GM18505 (cell line): ENCODE measurements around the gene SLC29A2.

Experiments used
- ATAC-seq: cut with Tn5 transposase; IDR thresholded peaks from one replicate; pipeline ENCODE4 v1.9.1; 2021; ENCODE audit not compliant: unreplicated experiment
- POLR2A ChIP-seq: IDR thresholded peaks from 4 replicates; pipeline ENCODE4 v1.6.1; 2011; ENCODE audit warnings: borderline replicate concordance; ENCODE audit not compliant: insufficient read depth, insufficient read length; ENCODE audit errors: extremely low read depth

The SLC29A2 gene, protein sequence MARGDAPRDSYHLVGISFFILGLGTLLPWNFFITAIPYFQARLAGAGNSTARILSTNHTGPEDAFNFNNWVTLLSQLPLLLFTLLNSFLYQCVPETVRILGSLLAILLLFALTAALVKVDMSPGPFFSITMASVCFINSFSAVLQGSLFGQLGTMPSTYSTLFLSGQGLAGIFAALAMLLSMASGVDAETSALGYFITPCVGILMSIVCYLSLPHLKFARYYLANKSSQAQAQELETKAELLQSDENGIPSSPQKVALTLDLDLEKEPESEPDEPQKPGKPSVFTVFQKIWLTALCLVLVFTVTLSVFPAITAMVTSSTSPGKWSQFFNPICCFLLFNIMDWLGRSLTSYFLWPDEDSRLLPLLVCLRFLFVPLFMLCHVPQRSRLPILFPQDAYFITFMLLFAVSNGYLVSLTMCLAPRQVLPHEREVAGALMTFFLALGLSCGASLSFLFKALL

DNA sequence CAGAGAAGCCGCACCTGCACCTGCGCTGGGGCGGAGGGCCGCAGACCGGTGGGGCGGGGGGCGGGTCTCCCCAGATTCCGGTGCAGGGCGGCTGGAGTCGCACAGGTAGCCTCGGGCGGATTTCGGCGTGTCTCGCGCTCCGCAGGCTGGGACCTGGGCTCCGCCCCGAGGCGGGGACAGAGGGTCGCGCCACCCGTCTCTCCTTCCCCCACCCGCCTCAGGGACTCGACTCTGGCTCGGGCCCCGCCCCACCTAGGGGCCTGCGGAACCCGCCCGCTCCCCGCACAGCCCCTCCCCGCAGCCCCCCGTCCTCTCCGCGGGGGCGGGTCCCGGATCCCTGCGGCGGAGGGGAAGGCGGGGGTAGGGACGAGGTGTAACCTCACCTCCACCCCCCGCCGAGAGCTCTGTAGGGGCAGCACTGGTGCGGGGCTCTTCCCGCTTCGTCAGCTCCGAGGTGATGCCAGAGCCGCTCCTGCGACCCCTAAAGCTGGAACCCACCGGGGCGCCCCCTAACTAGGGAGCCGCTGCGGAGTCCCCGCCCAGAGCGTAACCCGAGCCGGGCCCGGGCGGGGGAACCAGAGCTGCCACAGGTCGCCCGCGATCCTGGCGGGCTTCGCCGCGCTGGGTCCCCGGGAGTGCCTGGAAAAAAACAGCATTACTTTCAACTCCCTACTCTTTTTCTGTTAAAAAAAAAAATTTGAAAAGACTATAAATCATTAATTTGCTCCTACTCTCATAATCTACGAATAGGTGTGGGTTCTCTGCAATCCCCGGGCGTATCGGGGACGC lies at the start of gene SLC29A2:
TSS of gene SLC29A2 (minus strand) at position 134 of the 789 bp plus-strand sequence. CDS start 169 bp downstream, outside the sequence.
- peak; percentile 64 for ATAC-seq
- TF ChIP-seq POLR2A, result peak; percentile 46

DNA sequence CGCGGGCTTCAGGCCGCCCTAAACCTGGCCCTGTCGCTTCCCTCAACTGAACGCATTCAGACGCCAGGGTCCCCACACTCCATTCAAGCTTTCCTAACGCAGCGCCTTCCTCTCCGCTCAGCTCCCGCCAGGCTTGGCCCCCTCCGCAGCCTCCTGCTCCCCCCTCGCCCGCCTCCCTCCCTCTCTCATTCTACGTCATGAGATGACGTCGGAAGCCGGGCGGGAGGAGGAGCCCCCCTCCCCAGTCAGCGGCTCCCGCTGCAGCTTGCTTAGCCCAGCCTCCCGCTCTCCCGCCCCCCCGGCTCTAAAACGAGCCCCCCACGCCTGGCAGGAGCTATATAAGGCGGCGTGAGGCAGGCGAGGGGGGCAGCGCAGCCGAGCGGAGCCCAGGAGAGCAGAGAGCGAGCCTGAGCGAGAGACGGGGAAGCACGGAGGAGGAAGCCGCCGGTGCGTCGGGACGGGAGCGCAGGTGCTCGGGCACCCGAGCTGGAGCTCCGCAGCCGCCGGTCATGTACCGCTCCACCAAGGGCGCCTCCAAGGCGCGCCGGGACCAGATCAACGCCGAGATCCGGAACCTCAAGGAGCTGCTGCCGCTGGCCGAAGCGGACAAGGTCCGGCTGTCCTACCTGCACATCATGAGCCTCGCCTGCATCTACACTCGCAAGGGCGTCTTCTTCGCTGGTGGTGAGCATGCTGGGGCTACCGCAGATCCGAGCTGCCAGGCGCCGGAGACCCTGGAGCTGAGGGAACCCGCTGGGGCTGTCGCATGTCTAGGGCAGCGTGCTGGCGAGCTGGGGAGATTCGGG lies 49.3 kb upstream of the SLC29A2 start, which contains the start of gene NPAS4:
TSS of gene NPAS4 (plus strand) at position 365 of the 806 bp plus-strand sequence. CDS start at position 510, 145 bp downstream.
- no peak for TF ChIP-seq POLR2A
- no peak for ATAC-seq

DNA sequence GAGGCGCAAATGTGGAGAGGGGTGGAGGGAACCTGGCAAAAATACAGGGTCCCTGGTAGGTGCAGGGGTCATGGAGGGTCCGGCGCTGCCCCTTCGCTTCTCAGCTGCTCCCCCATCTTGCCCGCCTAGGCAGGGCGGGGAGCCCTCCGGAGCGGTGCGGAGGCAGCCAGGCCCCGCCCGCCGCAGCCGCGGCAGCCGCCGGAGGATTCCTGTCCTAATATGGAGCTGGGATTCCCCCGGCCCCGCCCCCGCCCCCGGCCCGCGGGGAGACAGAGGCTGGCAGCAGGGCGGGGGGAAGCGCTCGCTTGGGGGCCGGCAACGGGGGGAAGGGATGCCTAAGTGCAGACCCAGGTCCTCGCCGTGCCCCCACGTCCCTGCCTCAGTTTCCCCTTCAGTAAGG lies 48.3 kb upstream of the SLC29A2 start:
- no peak for ATAC-seq
- no peak for TF ChIP-seq POLR2A

DNA sequence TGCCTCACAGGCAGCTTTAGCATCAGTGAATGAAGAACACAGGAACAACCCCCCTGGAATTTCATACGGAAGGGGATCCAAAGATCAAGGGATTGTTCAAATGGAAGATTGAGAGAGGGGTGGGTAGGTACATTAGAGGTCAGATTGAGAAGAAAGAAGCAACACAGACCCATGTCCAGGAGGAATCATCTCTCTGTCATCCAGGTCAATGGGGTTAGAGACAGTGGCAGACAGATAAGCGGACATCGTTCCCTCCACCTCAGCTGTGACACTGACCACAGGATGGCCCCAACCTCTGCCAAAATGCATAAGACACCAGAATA lies 47.4 kb upstream of the SLC29A2 start:
- TF ChIP-seq POLR2A, result no peak
- no peak for ATAC-seq

DNA sequence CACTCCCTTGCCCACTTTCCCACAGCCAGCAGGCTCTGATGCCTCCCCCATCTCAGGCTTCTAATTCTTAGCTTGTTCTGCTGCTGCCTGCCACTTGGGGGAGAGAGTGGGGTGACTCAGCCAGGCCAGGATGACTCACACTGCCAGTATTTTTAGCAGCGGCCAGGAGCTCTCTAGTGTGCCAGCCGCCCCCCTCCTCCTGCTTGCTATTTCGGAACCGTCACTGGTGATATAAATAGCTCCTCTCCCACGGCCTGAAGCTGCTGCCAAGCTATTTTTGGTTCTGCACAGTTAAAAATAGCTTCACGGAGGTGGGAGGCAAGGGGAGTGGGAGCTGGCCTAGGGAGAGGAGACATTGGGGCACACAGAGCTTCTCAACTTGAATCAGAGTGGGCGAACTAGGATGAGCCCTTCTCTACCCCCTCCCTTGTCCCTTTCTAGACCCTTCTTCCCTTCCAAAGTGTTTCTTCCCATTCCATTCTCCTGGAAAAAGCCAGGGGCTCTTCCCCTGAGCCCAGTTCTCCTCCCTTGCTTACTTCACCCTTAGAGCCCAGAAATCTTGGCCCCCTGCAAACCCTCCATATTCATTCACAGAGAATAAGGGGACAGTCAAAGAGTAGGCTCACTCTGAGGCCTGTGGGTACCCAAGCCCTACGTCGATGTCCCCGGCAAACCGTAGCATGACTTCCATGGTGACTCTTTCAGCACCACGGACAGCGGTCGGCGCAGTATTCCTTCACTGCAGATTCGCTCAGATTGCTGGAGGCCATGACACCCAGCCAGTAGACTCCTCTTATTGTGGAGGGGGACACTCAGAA lies 46.8 kb upstream of the SLC29A2 start:
- TF ChIP-seq POLR2A, result no peak
- no peak for ATAC-seq

DNA sequence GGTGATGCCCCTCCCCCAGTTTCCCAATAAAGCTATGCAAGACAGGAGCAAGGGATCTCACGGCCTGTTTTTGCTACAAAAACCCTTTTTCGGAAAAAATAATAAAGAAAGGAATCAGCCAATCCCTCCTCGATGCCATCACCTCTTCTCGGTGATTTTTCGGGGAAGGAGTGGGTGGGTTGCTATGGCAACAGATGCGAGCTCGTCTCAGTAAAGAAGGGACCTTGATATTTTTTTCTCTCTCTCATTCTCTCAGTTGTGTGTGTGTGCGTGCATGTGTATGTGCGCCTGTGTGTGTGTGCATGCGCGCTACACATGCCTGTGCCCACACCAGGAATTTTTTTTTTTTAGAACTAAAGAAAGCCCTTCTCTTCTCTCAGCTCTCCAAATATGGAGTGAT lies 45.4 kb upstream of the SLC29A2 start:
- no peak for TF ChIP-seq POLR2A

DNA sequence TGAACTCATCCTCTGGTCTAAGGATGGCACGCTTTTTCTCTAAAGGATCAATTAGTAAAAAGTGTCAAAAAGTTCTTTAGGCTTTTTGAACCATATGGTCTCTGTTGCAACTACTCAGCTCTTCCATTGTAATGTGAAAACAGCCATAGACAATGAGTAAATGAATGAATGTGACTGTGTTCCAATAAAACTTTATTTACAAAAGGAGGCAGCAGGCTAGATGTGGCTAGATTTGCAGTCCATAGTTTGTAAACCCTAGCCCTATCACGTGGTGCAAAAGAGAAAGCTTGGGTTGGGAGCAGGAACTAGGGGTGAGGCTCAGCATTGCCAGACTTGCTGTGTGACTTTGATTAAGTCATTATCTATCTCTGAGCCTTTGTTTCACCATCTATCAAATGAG lies 43.9 kb upstream of the SLC29A2 start:
- ATAC-seq, result no peak
- TF ChIP-seq POLR2A, result no peak

More for the DNA sequence above, 45.4 kb upstream of the SLC29A2 start:
- ATAC-seq, result no peak

DNA sequence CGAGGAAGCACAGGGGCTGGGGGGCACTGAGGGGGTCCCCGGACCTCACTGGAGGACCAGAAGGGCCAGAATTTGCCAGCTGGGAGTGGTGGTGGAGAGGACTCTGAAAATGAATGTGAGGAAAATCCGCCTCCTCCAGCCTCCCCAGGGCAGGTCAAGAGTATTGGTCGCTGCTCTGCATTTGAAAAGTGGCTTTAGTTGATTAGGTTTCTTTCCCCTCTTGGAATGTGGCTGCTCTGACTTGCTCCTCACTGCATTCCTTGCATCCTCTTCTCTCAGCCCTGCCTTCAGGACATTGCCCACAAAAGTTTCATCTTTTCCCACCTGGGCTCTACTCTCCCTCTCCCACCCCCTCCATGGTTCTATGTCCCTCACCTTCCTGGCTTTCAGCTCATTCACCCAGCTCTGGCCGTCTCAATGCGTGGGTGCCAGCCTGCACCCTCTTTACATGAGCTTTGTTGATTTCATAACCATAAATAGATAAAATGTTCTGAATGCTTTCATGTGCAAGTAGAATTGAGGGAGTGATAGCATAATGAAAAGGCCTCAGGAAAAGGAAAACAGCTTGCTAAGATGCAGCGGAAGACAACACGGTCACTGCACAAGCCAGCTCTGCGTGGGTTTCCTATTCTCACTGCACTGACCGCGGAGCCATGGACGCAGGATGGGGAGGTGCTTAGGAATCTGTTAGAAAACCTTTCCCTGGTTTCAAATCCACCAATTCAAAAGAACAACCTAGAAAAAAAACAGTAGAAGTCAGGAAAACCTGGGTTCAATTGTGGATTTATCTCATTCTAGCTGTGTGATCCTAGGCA lies 42.8 kb upstream of the SLC29A2 start:
- no peak for TF ChIP-seq POLR2A
- ATAC-seq, result no peak

DNA sequence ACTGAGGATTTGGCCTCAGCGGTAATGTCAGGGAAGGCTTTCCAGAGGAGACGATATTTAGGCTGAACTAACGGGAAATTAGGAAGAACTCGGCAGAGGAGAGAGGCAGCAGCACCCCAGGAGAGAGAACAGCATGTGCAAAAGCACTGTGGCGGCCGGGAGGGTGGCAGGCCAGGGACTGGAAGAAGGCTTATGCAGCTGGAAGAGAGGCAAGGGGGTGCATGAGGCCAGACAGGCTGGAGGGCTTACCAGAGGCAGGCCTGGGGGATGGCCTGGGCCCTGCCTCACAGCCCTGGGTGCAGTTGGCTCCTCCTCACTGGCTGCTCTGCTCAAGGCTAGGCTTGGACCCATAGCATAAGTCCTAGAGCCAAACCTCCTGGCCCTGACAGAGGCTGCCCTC lies 41.6 kb upstream of the SLC29A2 start:
- no peak for ATAC-seq
- TF ChIP-seq POLR2A, result no peak

DNA sequence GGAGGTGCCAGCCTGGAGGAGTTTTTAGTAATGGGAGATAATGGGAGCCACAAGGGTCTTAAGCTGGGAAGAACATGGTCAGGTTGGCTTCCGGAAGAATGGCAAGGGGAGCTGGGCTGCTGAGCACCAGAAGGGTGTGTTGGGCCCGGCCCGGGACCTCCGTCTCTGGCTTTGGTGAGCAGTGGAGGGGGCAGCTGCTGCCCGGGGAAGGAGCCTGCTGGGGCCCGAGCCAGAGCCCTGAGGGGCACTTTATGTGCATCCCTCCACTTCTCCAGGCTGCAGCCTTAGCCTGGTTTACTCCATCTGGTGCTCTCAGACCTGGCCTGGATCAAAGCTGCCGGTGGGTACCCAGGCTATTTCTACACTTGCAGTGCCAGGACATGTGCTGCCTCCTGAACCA lies 40.5 kb upstream of the SLC29A2 start:
- no peak for ATAC-seq
- TF ChIP-seq POLR2A, result no peak

DNA sequence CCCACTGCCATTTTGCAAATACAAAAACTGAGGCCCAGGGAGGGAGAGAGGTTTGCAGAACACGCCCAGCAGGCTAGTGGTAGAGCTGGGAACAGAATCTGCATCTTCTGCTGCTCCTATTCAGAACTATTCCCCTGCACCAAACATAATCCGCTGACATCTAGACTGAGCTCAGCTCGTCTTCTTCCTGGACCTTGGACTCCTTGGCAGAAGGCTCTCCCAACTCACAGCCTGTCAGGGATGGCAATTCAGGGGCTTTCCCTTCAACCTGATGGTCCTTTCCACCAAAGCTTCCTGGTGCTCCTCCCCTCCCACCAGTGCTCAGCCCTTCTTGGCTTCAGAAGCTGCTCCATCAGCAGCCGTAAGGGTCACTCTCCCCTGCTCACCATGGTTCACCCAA lies 39.8 kb upstream of the SLC29A2 start:
- no peak for TF ChIP-seq POLR2A
- ATAC-seq, result no peak

DNA sequence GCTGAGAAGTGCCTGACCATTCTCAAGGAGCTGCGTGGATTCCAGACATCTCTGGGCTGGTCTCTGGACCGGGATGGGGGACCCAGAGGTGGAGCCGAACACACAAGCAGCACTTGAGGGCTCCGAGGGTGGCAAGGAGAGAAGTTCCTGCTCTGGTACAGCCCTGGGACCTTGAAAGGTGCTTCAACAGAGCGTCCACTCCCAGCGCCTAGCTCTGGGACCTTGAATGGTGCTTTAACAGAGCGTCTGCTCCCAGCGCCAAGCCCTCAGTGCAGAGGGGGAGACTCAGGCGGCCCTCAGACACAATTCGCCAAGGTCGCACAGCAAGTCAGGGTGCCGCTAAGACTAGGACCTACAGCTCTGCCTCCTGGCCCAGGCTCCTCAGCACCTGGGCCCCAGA lies 38.6 kb upstream of the SLC29A2 start:
- ATAC-seq, result no peak
- no peak for TF ChIP-seq POLR2A
